GM18507 (cell line): ENCODE results near the gene STX2.
"Not testable (repeated sequence)": the region's sequence is repeated elsewhere in the genome, so short reads cannot be mapped to it uniquely, and the experiment has no call there.

Experiments used
- DNase-seq: peaks from one replicate; pipeline ENCODE4 v3.0.0; 2011; ENCODE audit warnings: low read depth; ENCODE audit not compliant: insufficient read length; ENCODE audit errors: extremely low spot score
- FAIRE-seq: peaks from 2 replicates; lab custom pipeline; 2011; peaks lifted over from hg19 to GRCh38; lab: Jason Lieb, UNC

STX2 gene

GRCh38 chr12:130838951-130839769, at the start of gene STX2:
Gene STX2, minus strand, starts transcription at chr12:130839250. Its CDS starts 151 bp downstream, at chr12:130839099.
- FAIRE-seq (peak; percentile 63), DNase-seq (peak; percentile 91)

GRCh38 chr12:130887190-130887589, 48.1 kb upstream of the STX2 start:
- not testable (repeated sequence) for FAIRE-seq, DNase-seq

- FAIRE-seq (no peak), DNase-seq (no peak)
These were observed 42.5 kb upstream of the STX2 start for GRCh38 chr12:130881548-130881947.

- DNase-seq (no peak), FAIRE-seq (no peak)
These were observed 42.0 kb upstream of the STX2 start for GRCh38 chr12:130881046-130881445.

DNA sequence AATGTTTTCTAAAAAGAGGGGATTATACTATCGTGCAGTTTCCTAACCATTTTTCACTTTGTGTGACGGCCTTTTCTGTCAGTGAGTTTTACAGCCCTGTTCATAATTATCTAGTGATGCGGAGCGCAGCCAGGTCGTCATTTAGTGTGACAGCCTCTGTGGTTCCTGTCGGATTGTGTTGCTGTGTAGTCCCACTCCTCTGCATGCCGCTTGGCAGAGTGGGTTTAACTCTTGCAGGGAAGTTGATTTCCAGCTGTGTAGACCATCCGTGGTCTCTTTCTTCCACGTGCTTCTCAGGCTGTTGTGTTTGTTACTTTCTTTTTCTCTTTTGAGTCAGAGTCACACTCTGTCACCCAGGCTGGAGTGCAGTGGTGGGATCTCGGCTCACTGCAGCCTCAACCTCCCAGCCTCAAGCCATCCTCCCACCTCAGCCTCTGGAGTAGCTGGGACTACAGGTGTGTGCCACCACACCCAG, 41.4 kb upstream of the STX2 start:
- DNase-seq (no peak), FAIRE-seq (peak; percentile 67)

- DNase-seq: no peak
- FAIRE-seq: no peak
These were observed 40.8 kb upstream of the STX2 start for GRCh38 chr12:130879781-130880389.

GRCh38 chr12:130879212-130879686, 40.2 kb upstream of the STX2 start:
- peak; percentile 54 for FAIRE-seq
- peak; percentile 66 for DNase-seq

- no peak for FAIRE-seq
- no peak for DNase-seq
These were observed 39.4 kb upstream of the STX2 start for GRCh38 chr12:130878193-130879185.

- no peak for FAIRE-seq
- no peak for DNase-seq
These were observed 38.3 kb upstream of the STX2 start for GRCh38 chr12:130877333-130877732.

DNA sequence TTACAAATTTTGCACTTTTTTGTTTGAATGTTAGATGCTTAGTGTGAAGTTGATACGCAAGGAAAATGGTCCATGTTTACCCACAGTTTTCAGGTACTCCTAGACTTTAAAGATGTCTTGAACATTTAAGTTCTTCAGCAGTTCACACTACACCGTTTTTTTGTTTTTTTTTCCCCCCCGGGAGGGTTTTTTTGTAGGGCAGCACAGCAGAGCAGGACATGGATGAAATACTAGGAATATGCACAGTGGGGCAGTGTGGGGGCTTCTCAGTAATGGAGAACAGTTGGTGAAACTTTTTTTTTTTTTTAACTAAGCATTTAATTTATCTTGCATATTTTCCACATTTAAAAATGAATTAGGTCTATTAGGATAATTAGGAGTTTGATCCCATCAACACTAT, 37.7 kb upstream of the STX2 start:
- FAIRE-seq: no peak
- DNase-seq: no peak

DNA sequence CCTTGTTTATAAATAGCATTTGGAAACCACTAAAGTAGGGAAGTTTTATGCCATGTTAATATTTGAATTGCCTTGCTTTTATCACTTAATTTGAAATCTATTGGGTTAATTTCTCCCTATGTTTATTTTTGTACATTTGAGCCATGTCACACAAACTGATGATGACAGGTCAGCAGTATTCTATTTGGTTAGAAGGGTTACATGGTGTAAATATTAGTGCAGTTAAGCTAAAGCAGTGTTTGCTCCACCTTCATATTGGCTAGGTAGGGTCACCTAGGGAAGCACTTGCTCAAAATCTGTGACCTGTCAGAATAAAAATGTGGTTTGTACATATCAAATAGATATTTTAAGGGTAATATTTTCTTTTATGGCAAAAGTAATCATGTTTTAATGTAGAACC, 37.2 kb upstream of the STX2 start:
- no peak for FAIRE-seq

DNA sequence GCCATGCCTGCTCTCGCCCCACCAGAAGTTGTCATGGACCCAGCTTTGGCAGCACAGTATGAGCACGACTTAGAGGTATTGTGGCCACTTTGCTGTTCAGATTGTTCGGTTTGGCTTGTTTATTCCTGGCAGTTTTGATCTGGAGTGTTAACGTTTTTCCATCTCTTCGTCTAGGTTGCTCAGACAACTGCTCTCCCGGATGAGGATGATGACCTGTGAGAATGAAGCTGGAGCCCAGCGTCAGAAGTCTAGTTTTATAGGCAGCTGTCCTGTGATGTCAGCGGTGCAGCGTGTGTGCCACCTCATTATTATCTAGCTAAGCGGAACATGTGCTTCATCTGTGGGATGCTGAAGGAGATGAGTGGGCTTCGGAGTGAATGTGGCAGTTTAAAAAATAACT, 36.7 kb upstream of the STX2 start:
- DNase-seq, FAIRE-seq: not testable (repeated sequence)

More for the DNA sequence above, 37.2 kb upstream of the STX2 start:
- DNase-seq: no peak

DNA sequence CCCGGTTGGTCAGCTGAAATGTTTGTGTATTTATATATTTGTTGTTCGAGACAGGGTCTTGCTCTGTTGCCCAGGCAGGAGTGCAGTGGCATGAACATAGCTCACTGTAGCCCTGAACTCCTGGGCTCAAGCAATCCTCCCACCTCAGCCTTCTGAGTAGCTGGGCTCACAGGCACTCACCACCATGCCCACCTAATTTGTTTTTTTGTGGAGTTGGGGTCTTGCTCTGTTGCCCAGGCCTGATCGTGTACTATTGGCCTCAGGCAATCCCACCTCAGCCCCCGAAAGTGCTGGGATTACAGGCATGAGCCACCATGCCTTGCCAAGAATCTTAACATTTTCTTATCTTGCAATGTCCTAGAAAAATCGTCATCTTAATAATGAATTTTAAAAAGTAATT, 36.1 kb upstream of the STX2 start:
- DNase-seq (no peak), FAIRE-seq (no peak)

- no peak for FAIRE-seq
- DNase-seq: no peak
These were observed 35.6 kb upstream of the STX2 start for GRCh38 chr12:130874696-130875095.

DNA sequence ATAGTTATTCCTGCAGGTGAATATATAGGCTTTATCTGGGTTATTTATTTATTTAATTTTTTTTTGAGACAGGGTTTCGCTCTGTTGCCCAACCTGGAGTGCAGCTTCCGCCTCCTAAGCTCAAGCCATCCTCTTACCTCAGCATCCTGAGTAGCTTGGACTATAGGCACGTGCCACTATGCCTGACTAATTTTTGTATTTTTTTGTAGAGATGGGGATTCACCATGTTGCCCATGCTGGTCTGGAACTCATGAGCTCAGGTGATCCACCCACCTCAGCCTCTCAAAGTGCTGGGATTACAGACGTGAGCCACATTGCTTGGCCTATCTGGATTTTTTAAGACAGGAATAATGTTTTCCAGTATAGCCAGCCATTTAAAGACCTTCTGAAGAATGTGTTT, 34.8 kb upstream of the STX2 start:
- peak; percentile 48 for FAIRE-seq
- no peak for DNase-seq

GRCh38 chr12:130873106-130873795, 34.2 kb upstream of the STX2 start:
- DNase-seq: no peak
- FAIRE-seq: no peak

- FAIRE-seq (peak; percentile 71), DNase-seq (no peak)
These were observed 33.4 kb upstream of the STX2 start for GRCh38 chr12:130872179-130873096.
